Renal cortex interstitium (tissue), 11 donors: ENCODE results near the gene STK16. TPM values are rescaled to one million over a fixed set of nuclear protein-coding genes. Genes with fewer than 3 reads are reported as not detected.

ENCODE experiments used
- DNase-seq, 11 donors: peaks; one replicate each; pipeline ENCODE4 v3.0.0-alpha.2; 2013; ENCODE audit warnings: low read depth in 9 of 11, low spot score in 4 of 11; ENCODE audit errors: extremely low read depth in 1 of 11
- polyA plus RNA-seq, 3 donors: library from polyadenylated mRNA; unstranded; fragments of 120-200 nt; gene quantifications; one replicate each; pipeline ENCODE4 v1.2.1, GENCODE V29; 2013; ENCODE audit not compliant: insufficient read length in 3 of 3

Gene STK16
- polyA plus RNA-seq, 3 donors, result 37.3 to 38.3 (median 38.1) TPM

GRCh38 chr2:219225350-219225749 lies 19.9 kb upstream of the STK16 start:
- no peak for DNase-seq

GRCh38 chr2:219228041-219228910 lies 17.0 kb upstream of the STK16 start:
- no peak for DNase-seq

GRCh38 chr2:219228911-219229304 lies 16.4 kb upstream of the STK16 start:
- DNase-seq, result no peak

DNA sequence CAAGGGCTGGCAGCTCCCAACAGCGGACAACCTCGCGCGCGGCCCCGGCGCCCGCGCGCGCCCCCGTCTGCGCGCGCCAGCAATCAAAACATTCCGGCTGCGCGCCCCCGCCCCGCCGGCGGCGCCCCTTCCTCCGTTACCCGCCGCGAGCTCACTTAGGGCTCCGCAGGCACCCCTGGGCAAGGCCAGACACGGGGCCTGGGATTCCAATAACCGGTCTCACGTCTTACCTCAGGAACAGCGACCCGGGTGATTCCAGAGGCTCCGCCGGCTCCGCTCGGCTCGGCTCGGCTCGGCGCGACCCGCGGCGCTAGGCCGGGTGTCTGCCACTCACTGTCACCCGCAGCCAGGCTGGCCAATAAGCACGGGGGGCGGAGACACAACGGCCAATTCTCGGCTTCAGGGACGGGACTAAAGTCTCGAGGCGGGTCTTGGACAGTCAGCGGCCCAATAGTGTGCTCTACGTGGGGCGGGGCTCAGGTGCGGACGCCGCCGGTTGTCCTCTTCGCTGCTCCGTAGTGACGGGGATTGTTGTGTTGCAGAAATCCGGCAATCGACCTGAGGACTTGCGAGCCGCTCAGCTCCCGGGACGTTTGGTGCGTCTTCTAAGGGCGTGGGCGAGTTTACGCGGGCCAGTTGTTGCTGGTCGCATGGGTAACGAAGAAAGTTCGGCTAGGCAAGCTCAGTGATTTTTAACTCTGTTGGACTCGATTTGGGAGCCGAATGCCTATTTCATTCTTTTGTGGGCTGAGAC lies 15.8 kb upstream of the STK16 start, which contains the start of the genes ANKZF1 and ATG9A:
TSS of gene ANKZF1 (plus strand) at position 502 of the 754 bp plus-strand sequence. CDS start 452 bp downstream, outside the sequence.
TSS of gene ATG9A (minus strand) at position 332 of the 754 bp plus-strand sequence. CDS start 1,612 bp downstream, outside the sequence.
- DNase-seq, result peak; percentile 90 to 99 (median 97)

DNA sequence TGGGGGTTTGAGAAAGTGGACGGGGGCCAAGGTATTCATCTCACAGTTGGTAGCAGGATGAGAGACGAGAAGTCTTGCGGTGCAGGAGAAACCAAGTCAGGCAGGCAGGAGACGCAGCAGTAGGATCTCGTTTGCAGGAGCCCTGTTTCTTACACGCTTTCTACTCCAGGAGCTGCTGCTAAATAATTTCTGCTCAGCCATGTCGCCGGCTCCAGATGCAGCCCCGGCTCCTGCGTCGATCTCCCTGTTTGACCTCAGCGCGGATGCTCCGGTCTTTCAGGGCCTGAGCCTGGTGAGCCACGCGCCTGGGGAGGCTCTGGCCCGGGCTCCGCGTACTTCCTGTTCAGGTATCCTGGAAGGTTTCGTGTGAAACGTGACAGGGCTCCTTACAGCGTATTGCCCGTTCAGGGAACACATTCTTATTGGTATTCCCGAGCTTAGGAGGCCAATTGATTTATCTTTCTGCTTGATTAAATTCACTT lies 15.2 kb upstream of the STK16 start:
- DNase-seq, result no peak

DNA sequence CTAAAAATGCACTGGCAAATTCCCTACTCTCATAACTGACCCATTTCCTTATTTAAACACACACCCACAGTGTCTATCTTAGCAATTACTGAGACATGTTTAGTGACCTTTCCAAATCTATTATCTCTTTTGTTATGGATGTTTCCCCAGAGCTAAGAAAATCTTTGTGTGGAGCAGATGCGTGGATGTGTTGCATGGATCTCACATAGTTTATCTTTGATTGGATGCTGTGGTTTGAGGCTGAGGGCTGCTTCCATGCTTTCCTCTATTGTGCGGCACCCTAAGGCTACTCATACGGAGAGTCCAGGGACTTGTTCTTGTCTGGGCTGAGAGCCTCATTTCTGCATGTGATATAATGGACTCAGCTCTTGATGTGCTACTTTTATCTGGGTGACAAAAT lies 10.9 kb upstream of the STK16 start:
- no peak for DNase-seq

GRCh38 chr2:219243291-219243761 lies 2.0 kb upstream of the STK16 start:
- DNase-seq, result no peak

DNA sequence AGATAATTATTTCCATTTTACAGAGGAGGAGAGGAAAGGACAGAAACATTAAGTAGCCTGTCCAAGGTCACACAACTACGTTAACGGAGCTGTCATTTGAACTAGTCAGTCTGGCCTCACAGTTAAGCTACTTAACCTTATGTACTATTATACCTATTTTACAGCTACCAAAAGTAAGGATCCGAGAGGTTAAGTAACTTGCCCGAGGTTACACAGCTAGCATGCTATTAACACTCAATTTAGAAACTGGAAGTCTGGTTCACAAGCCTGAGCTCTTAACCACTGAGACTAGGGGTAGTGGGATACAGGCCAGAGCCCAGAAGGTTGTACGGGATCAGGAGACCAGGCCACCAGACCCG lies 511 bp upstream of the STK16 start:
- DNase-seq, result no peak

DNA sequence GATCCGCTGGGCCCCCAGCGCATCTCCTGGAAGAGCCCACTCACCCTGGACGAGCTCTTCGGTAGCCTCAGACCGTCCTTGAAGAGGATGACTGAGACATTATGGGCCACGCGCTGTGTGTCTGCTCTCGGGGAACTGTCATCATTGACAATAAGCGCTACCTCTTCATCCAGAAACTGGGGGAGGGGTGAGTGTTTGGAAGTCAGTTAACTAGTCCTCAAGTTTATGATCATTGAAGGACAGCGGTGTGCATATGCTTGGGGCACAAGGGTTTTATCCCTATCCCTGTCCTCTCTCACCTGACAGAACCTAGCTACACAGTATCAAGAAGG lies 586 bp downstream of the STK16 start:
- DNase-seq, result no peak

- DNase-seq, result no peak
Measured at GRCh38 chr2:219246559-219246958, 1.3 kb downstream of the STK16 start.

GRCh38 chr2:219247678-219248642 lies 2.7 kb downstream of the STK16 start:
- DNase-seq, result no peak

DNA sequence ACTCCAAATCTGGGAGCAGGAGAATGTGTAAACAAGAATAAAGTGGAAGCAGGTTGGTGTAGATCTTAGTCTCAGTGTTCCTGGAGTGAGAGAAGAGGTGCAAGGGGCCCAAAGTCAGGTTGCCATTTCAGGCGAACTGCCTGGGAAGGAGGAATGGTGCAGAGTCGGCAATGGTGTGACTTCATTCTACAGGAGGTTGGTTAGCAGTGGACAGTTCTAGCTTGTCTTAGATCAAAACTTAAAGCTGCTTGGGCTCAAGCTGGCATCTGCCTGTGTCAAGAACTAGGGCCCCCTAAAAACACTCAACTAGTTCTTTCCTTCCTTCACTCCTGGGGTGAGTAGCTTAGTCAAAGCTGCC lies 3.5 kb downstream of the STK16 start:
- DNase-seq, result no peak

DNA sequence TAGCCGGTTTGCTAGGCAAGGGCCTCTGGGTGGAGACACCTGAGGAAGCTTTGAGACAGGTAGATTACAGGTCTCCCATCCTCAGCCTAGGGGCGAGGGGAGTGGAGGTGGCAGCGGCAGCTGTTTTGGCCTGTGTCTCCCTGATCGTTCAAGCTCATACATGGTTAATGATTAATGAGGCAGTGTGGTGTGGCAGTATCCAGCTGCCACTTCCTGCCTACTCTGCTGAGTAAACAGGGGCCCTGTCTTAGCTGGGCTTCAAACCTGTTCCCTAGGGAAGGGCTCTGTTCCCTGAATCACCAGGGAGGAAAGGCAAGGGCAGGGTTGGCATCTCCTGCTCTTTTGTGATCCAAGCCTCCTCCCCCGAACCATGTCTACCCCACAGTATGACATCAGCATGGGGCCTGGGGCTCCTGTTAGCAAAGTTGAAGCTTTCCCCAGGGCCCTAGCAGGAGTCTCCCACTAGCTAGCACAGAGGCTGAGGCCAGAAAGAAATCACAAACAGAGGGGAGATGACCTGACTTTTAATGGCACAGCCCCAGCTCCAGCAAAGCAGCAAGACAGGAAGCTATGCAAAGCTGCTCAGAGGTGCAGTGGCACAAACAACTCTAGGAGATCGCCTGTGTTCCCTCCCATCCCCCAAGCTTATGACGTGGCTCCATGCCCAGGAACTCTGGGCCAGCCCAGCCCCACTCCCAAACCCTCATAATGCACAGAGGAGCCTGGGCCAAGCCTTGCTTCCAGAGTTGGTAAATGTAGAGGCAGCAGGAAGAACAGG lies 4.1 kb downstream of the STK16 start:
- DNase-seq, result peak in 3 of 11 donors; percentile 44 to 80 (median 45)

DNA sequence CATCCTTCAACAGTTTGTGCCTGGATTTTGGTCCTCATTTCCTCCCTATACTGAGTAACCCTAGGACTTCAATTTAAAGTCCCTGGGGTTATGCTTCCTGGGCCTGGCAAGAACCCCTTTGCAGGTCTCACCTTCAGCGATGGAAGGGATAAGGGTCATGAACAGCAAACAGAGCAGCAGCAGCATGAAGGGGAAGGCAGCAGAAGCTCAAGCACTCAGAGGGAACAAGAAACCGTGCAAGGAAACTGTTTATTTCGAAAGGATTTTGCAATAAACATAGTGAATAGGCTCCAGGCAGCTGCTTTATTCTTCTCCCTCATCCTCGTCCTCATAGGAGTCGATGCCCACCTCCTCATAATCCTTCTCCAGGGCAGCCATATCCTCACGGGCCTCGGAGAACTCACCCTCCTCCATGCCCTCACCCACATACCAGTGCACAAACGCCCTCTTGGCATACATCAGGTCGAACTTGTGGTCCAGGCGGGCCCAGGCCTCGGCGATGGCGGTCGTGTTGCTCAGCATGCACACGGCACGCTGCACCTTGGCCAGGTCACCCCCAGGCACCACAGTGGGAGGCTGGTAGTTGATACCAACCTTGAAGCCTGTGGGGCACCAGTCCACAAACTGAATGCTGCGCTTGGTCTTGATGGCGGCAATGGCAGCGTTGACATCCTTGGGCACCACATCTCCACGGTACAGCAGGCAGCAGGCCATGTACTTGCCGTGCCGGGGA lies 4.9 kb downstream of the STK16 start:
- DNase-seq, result no peak

DNA sequence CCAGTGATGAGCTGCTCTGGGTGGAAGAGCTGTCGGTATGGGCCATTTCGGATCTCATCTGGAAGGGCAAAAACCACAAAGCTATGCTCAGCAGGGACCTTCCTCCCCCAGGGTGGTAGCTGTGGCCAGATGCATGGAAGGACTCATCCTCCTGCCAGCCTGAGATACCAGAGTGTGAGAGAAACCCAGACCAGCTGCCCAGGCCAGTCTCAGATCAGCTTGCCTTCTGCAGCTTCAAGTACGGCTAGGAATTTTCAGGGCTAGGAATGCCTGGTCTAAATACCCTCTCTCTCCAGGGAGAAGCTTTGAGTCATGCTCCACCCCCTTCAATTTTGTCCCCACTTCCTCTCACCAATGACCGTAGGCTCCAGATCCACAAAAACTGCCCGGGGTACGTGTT lies 6.4 kb downstream of the STK16 start:
- no peak for DNase-seq

GRCh38 chr2:219252084-219252483 lies 6.8 kb downstream of the STK16 start:
- DNase-seq, result no peak

- DNase-seq, result no peak
Measured at GRCh38 chr2:219252570-219252899, 7.3 kb downstream of the STK16 start.
